ENCODE measurements around the gene ELOVL5. TPM values are rescaled to one million over a fixed set of nuclear protein-coding genes. Genes with fewer than 3 reads are reported as not detected.
A peak's percentile ranks its signal among the peaks of the same experiment; 100 is the strongest.

ELOVL5 gene
- total and polyA plus RNA-seq, 4 experiments from 2014 or later = 108 to 125 (median 109) TPM

DNA sequence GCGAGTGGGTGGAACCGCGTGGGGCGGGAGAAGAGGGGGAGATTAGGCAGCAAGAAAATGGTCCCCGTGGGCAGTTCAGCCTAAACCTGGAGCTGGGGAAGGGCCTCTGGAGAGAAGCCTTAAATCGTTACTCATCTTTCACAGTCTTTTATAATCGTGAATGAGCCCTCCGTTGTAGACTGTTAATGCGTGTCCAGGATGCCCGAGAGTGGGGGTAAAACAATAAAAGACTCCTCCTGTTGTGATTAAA lies 11.0 kb upstream of the ELOVL5 start:
- ChIA-PET CTCF (ENCODE audit: partially characterized antibody) (interaction anchor here (0.7 to 2.9 kb wide), 14 partner anchors 9 to 368 kb away, joined by 3 to 16 read pairs (median 4); partner anchors contain the start of gene ELOVL5), POLR2A (ENCODE audit: partially characterized antibody) (interaction anchor here (0.6 to 6.5 kb wide), 22 partner anchors 11 to 785 kb away, joined by 3 to 131 read pairs (median 4); partner anchors contain the start of genes ELOVL5 and GSTA4)
- H3K4me3 Mint-ChIP-seq = peak overlapping the region; percentile 81 to 96 (median 90)
- no peaks in the 10 kb centered on the region for H3K9me3 Mint-ChIP-seq
- H3K36me3 ChIP-seq (ENCODE audit: insufficient read depth, low read length) = no peaks in the 10 kb centered on the region
- H3K4me3 ChIP-seq (ENCODE audit: low read length in 2 of 2) = peak overlapping the region; percentile 36 to 74
- intact Hi-C loops (cut with micrococcal nuclease) = loop anchor here (1.0 to 5.0 kb wide), 2 partner anchors 11 to 293 kb away; partner anchors contain the start of gene ELOVL5
- DNase-seq = no peak
- peaks cover 53% of the 10 kb centered on the region for H3K4me1 ChIP-seq (ENCODE audit: insufficient read depth, low read length)
- peaks cover 35 to 61% (median 42%) of the 10 kb centered on the region in 4 donors for H3K4me1 Mint-ChIP-seq
- H3K36me3 Mint-ChIP-seq = no peaks in the 10 kb centered on the region
- H3K9me3 ChIP-seq (ENCODE audit: control insufficient read depth in 1 of 2, low read length in 2 of 2) = no peaks in the 10 kb centered on the region
- H3K27me3 ChIP-seq (ENCODE audit: insufficient read depth, low read length) = no peaks in the 10 kb centered on the region
- H3K27ac Mint-ChIP-seq = peak overlapping the region; percentile 87 to 100 (median 98)
- H3K27ac ChIP-seq (ENCODE audit: low read depth, low read length) = peak overlapping the region; percentile 99
- H3K27me3 Mint-ChIP-seq = no peaks in the 10 kb centered on the region

DNA sequence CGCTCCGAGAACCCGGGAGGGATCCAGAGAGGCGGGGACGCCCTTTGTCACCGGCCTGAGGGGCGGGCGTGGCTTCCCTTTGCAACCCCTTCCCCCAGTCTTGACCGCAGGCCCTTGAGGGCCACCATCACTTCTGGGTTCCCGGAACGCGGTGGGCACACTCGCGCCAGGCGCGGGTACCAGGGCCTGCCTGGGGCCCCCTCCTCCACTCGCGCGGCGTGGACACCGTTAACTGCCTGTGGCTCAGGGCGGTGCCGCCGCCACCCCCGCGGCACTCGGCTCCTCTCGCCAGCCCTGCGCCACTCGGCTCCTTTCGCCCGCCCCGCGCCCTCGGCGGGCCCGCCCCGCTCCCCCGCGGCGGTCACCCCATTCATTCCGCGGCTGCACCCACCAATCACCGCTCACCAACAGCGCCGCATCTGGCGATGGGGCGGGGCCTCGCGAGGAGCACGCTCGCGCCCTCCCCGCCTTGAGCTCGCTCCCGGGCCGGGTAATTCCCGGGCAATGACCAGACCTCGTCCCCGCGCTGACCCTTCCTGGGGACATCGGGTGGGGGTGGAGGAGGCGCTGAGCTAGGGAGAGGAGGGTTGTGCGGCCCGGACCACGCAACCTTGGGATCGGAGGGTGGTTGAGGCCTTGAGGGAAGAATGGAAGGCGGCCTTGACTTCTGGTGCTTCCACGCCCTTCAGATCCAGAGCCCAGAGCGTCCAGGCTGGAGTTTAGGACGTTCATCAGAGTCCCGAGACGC lies 10.5 kb upstream of the ELOVL5 start:
- intact Hi-C loops (cut with micrococcal nuclease) = loop anchor here (1.0 to 5.0 kb wide), 2 partner anchors 11 to 293 kb away; partner anchors contain the start of gene ELOVL5
- peaks cover 53% of the 10 kb centered on the region for H3K4me1 ChIP-seq (ENCODE audit: insufficient read depth, low read length)
- no peaks in the 10 kb centered on the region for H3K36me3 Mint-ChIP-seq
- ChIA-PET POLR2A (ENCODE audit: partially characterized antibody) (interaction anchor here (0.6 to 6.5 kb wide), 21 partner anchors 11 to 784 kb away, joined by 3 to 131 read pairs (median 4); partner anchors contain the start of genes ELOVL5 and GSTA4), CTCF (ENCODE audit: partially characterized antibody) (interaction anchor here (0.7 to 2.9 kb wide), 14 partner anchors 9 to 369 kb away, joined by 3 to 16 read pairs (median 4); partner anchors contain the start of gene ELOVL5)
- H3K36me3 ChIP-seq (ENCODE audit: insufficient read depth, low read length) = no peaks in the 10 kb centered on the region
- peaks cover 35 to 61% (median 42%) of the 10 kb centered on the region in 4 donors for H3K4me1 Mint-ChIP-seq
- peak overlapping the region; percentile 99 for H3K27ac ChIP-seq (ENCODE audit: low read depth, low read length)
- H3K27me3 ChIP-seq (ENCODE audit: insufficient read depth, low read length) = no peaks in the 10 kb centered on the region
- peak overlapping the region; percentile 81 to 96 (median 91) for H3K4me3 Mint-ChIP-seq
- H3K27me3 Mint-ChIP-seq = no peaks in the 10 kb centered on the region
- no peaks in the 10 kb centered on the region for H3K9me3 ChIP-seq (ENCODE audit: control insufficient read depth in 1 of 2, low read length in 2 of 2)
- peak overlapping the region; percentile 50 to 74 for H3K4me3 ChIP-seq (ENCODE audit: low read length in 2 of 2)
- H3K27ac Mint-ChIP-seq = peak overlapping the region; percentile 87 to 100 (median 98)
- H3K9me3 Mint-ChIP-seq = no peaks in the 10 kb centered on the region
- DNase-seq = peak; percentile 85 to 93 (median 92)

DNA sequence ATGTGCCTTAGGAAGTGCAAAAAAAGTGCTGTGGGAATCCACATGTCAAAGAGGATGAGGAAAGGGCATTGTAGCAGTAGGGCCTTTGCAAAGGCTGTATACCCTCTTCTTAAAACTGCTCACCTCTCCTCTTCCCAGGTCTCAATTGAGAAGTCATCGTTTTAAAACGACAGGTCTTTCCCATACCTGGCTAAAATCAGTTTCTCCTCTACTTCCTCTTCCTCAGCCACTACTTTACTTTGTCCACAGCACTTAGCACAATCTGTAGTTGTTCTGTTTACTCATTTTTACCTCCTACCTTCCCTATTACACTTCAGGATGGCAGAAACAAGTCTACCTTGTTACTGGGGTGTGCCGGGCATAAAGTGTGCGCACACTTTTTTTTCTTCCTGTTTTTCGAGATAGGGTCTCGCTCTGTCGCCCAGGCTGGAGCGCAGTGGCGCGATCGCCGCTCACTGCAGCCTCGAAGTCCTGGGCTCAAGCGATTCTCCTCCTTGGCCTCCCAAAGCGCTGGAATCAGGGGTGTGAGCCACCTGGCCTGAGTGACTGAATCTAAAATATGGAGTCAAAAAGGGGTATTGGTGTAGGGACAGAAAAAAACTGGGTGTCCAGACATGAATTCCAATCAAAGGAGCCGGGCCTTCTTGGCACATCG lies 9.8 kb upstream of the ELOVL5 start:
- DNase-seq = peak in 1 of 5 donors; percentile 30
- no peaks in the 10 kb centered on the region for H3K9me3 ChIP-seq (ENCODE audit: control insufficient read depth in 1 of 2, low read length in 2 of 2)
- H3K36me3 Mint-ChIP-seq = no peaks in the 10 kb centered on the region
- peak overlapping the region; percentile 50 to 74 for H3K4me3 ChIP-seq (ENCODE audit: low read length in 2 of 2)
- H3K36me3 ChIP-seq (ENCODE audit: insufficient read depth, low read length) = no peaks in the 10 kb centered on the region
- no peaks in the 10 kb centered on the region for H3K27me3 ChIP-seq (ENCODE audit: insufficient read depth, low read length)
- H3K4me1 Mint-ChIP-seq = peaks cover 35 to 61% (median 42%) of the 10 kb centered on the region in 4 donors
- intact Hi-C loops (cut with micrococcal nuclease) = loop anchor here (1.0 to 5.0 kb wide), 2 partner anchors 10 to 294 kb away; partner anchors contain the start of gene ELOVL5
- no peaks in the 10 kb centered on the region for H3K9me3 Mint-ChIP-seq
- CTCF ChIA-PET (ENCODE audit: partially characterized antibody) = interaction anchor here (0.9 to 2.9 kb wide), 5 partner anchors 11 to 79 kb away, joined by 3 to 14 read pairs (median 4); partner anchors contain the start of gene ELOVL5
- POLR2A ChIA-PET (ENCODE audit: partially characterized antibody) = interaction anchor here (0.9 to 6.5 kb wide), 14 partner anchors 10 to 364 kb away, joined by 3 to 131 read pairs (median 4); partner anchors contain the start of genes ELOVL5 and GSTA4
- H3K27ac ChIP-seq (ENCODE audit: low read depth, low read length) = peak overlapping the region; percentile 99
- peak overlapping the region; percentile 87 to 100 (median 95) for H3K27ac Mint-ChIP-seq
- H3K27me3 Mint-ChIP-seq = no peaks in the 10 kb centered on the region
- peaks cover 53% of the 10 kb centered on the region for H3K4me1 ChIP-seq (ENCODE audit: insufficient read depth, low read length)
- peak overlapping the region; percentile 81 to 95 (median 91) for H3K4me3 Mint-ChIP-seq

GRCh38 chr6:53357576-53358360 lies 9.0 kb upstream of the ELOVL5 start:
- Histone ChIP-seq H3K9me3 (ENCODE audit: control insufficient read depth in 1 of 2, low read length in 2 of 2) (no peaks in the 10 kb centered on the region), H3K4me1 (ENCODE audit: insufficient read depth, low read length) (peaks cover 52% of the 10 kb centered on the region), H3K27ac (ENCODE audit: low read depth, low read length) (peak overlapping the region; percentile 99), H3K4me3 (ENCODE audit: low read length in 2 of 2) (peak overlapping the region; percentile 50 to 74), H3K36me3 (ENCODE audit: insufficient read depth, low read length) (no peaks in the 10 kb centered on the region), H3K27me3 (ENCODE audit: insufficient read depth, low read length) (no peaks in the 10 kb centered on the region)
- no peaks in the 10 kb centered on the region for H3K9me3 Mint-ChIP-seq
- H3K4me3 Mint-ChIP-seq = peak overlapping the region; percentile 81 to 95 (median 91)
- peak overlapping the region; percentile 87 to 100 (median 95) for H3K27ac Mint-ChIP-seq
- ChIA-PET CTCF (ENCODE audit: partially characterized antibody) (no interaction called here), POLR2A (ENCODE audit: partially characterized antibody) (interaction anchor here (0.6 to 2.5 kb wide), 2 partner anchors 9 to 21 kb away, joined by 3 to 14 read pairs; partner anchors contain the start of gene ELOVL5)
- no peaks in the 10 kb centered on the region for H3K36me3 Mint-ChIP-seq
- peaks cover 35 to 58% (median 42%) of the 10 kb centered on the region in 4 donors for H3K4me1 Mint-ChIP-seq
- no peak for DNase-seq
- H3K27me3 Mint-ChIP-seq = no peaks in the 10 kb centered on the region
- intact Hi-C loops (cut with micrococcal nuclease) = loop anchor here (5.0 kb wide), 1 partner anchor 295 kb away; no protein-coding TSS in a partner anchor

DNA sequence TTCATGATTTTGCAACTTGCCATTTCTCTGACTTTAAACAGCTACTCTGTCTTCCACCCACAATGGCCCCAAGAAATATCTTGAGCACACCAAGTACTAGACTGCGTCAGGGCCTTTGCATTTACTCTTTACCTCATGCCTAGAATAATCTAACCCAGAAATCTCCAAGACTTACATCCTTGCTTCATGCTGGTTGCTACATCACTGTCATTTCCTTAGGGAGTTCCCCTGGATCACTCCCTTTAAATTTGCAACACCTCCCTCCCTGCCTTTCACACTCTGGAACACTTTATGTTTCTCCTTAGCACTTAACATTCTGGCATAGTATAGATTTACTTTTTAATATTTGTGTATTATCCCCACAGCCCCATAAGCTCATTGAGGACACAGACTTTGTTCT lies 4.9 kb upstream of the ELOVL5 start:
- intact Hi-C loops (cut with micrococcal nuclease) = no loop called here
- no peak overlapping the region for H3K27ac ChIP-seq (ENCODE audit: low read depth, low read length)
- no peak overlapping the region for H3K4me3 Mint-ChIP-seq
- H3K9me3 Mint-ChIP-seq = peaks cover 0 to 2% (median 0%) of the 10 kb centered on the region in 8 donors
- CTCF ChIA-PET (ENCODE audit: partially characterized antibody) = interaction anchor here (1.4 kb wide), 1 partner anchor 63 kb away, joined by 4 read pairs; no protein-coding TSS in a partner anchor
- no peaks in the 10 kb centered on the region for H3K27me3 ChIP-seq (ENCODE audit: insufficient read depth, low read length)
- no peaks in the 10 kb centered on the region for H3K36me3 ChIP-seq (ENCODE audit: insufficient read depth, low read length)
- peaks cover 22% of the 10 kb centered on the region for H3K4me1 ChIP-seq (ENCODE audit: insufficient read depth, low read length)
- H3K36me3 Mint-ChIP-seq = peaks cover 0 to 5% of the 10 kb centered on the region in 2 donors
- H3K4me1 Mint-ChIP-seq = peaks cover 17 to 30% (median 21%) of the 10 kb centered on the region in 4 donors
- H3K4me3 ChIP-seq (ENCODE audit: low read length in 2 of 2) = no peak overlapping the region
- POLR2A ChIA-PET (ENCODE audit: partially characterized antibody) = no interaction called here
- DNase-seq = no peak
- H3K9me3 ChIP-seq (ENCODE audit: control insufficient read depth in 1 of 2, low read length in 2 of 2) = no peaks in the 10 kb centered on the region
- no peaks in the 10 kb centered on the region for H3K27me3 Mint-ChIP-seq
- no peak overlapping the region for H3K27ac Mint-ChIP-seq

- Histone ChIP-seq H3K4me3 (ENCODE audit: low read length in 2 of 2) (no peak overlapping the region), H3K27me3 (ENCODE audit: insufficient read depth, low read length) (no peaks in the 10 kb centered on the region), H3K9me3 (ENCODE audit: control insufficient read depth in 1 of 2, low read length in 2 of 2) (no peaks in the 10 kb centered on the region), H3K27ac (ENCODE audit: low read depth, low read length) (no peak overlapping the region), H3K36me3 (ENCODE audit: insufficient read depth, low read length) (no peaks in the 10 kb centered on the region), H3K4me1 (ENCODE audit: insufficient read depth, low read length) (peaks cover 10% of the 10 kb centered on the region)
- H3K36me3 Mint-ChIP-seq = peaks cover 0 to 11% of the 10 kb centered on the region in 2 donors
- ChIA-PET POLR2A (ENCODE audit: partially characterized antibody) (interaction anchor here (0.7 kb wide), 1 partner anchor 14 kb away, joined by 3 read pairs; no protein-coding TSS in a partner anchor), CTCF (ENCODE audit: partially characterized antibody) (interaction anchor here (1.6 to 2.6 kb wide), 2 partner anchors 15 to 61 kb away, joined by 4 to 7 read pairs; no protein-coding TSS in a partner anchor)
- H3K4me1 Mint-ChIP-seq = peaks cover 9 to 17% (median 13%) of the 10 kb centered on the region in 4 donors
- no peaks in the 10 kb centered on the region for H3K27me3 Mint-ChIP-seq
- H3K27ac Mint-ChIP-seq = peak overlapping the region in 2 of 7 donors; percentile 17 to 44
- peaks cover 0 to 2% (median 0%) of the 10 kb centered on the region in 8 donors for H3K9me3 Mint-ChIP-seq
- no peak overlapping the region for H3K4me3 Mint-ChIP-seq
- intact Hi-C loops (cut with micrococcal nuclease) = no loop called here
- DNase-seq = no peak
Measured at GRCh38 chr6:53352360-53352759, 3.6 kb upstream of the ELOVL5 start.
